Hepatocyte (in vitro differentiated cells): ENCODE measurements around the gene WIPF3. TPM values are rescaled to one million over a fixed set of nuclear protein-coding genes. Genes with fewer than 3 reads are reported as not detected.

Experiments
- DNase-seq: peaks from one replicate; pipeline ENCODE4 v3.0.0-alpha.2; 2016; ENCODE audit warnings: low spot score
- H2AFZ ChIP-seq: fragments of 200-600 bp; sonication (generic); 2 replicates; pipeline ENCODE4 v1.6.0; 2016; ENCODE audit warnings: antibody characterized with exemption, mild to moderate bottlenecking
- H3K27ac ChIP-seq: fragments of 200-600 bp; sonication (generic); 2 replicates; pipeline ENCODE4 v1.5.1; 2016; ENCODE audit warnings: mild to moderate bottlenecking
- H3K27me3 ChIP-seq: fragments of 200-600 bp; sonication (generic); 2 replicates; pipeline ENCODE4 v1.6.1; 2016
- H3K36me3 ChIP-seq: fragments of 200-600 bp; sonication (generic); replicated peaks from 2 replicates; pipeline ENCODE4 v1.5.1; 2016; ENCODE audit warnings: low read depth; ENCODE audit not compliant: insufficient read depth
- H3K4me1 ChIP-seq: fragments of 200-600 bp; sonication (generic); 2 replicates; pipeline ENCODE4 v1.5.1; 2016; ENCODE audit warnings: mild to moderate bottlenecking, moderate library complexity; ENCODE audit not compliant: insufficient read depth
- H3K4me2 ChIP-seq: fragments of 200-600 bp; sonication (generic); 2 replicates; pipeline ENCODE4 v1.6.0; 2016
- H3K4me3 ChIP-seq: fragments of 200-600 bp; sonication (generic); 2 replicates; pipeline ENCODE4 v1.5.1; 2016; ENCODE audit warnings: mild to moderate bottlenecking
- H3K79me2 ChIP-seq: fragments of 200-600 bp; sonication (generic); 2 replicates; pipeline ENCODE4 v1.6.0; 2017; ENCODE audit warnings: mild to moderate bottlenecking
- H3K9me2 ChIP-seq: fragments of 200-600 bp; sonication (generic); replicated peaks from 2 replicates; pipeline ENCODE4 v1.6.0; 2017; ENCODE audit warnings: mild to moderate bottlenecking; ENCODE audit not compliant: insufficient read depth
- H3K9me3 ChIP-seq: fragments of 200-600 bp; sonication (generic); 2 replicates; pipeline ENCODE4 v1.5.1; 2016; ENCODE audit warnings: low read depth, mild to moderate bottlenecking
- H4K20me1 ChIP-seq: fragments of 200-600 bp; sonication (generic); 2 replicates; pipeline ENCODE4 v1.6.0; 2016; ENCODE audit warnings: mild to moderate bottlenecking; ENCODE audit not compliant: insufficient read depth, poor library complexity, severe bottlenecking
- EZH2 ChIP-seq: fragments of 200-600 bp; sonication (generic); IDR thresholded peaks from 2 replicates; pipeline ENCODE4 v1.6.1; 2016; ENCODE audit warnings: antibody characterized with exemption, mild to moderate bottlenecking, borderline replicate concordance
- EZH2phosphoT487 ChIP-seq: fragments of 200-600 bp; sonication (generic); IDR thresholded peaks from one replicate; pipeline ENCODE4 v1.6.1; 2018; ENCODE audit warnings: antibody characterized with exemption, mild to moderate bottlenecking, low read depth, moderate library complexity; ENCODE audit not compliant: unreplicated experiment, severe bottlenecking
- WGBS: methylation state at CpG from one replicate; pipeline ENCODE4 v1.1.6; 2016; ENCODE audit warnings: low lambda C conversion rate; ENCODE audit errors: missing lambda C conversion rate; 5-methylcytosine and 5-hydroxymethylcytosine counted together
- polyA plus RNA-seq: library from polyadenylated mRNA; unstranded; fragments of >200 nt; fragmentation: Nextera tagmentation; extraction: Ambion mirVana; gene quantifications from 2 replicates; pipeline ENCODE4 v1.2.1, GENCODE V29; 2016
- total RNA-seq: library from RNA; depleted of rRNA; stranded (reverse); fragments of >200 nt; gene quantifications from 2 replicates; pipeline ENCODE4 v1.2.3, GENCODE V29; 2014
- TF ChIP-seq, protein P1 (sequence below): fragments of 200-600 bp; sonication (generic); IDR thresholded peaks from 2 replicates; pipeline ENCODE4 v1.5.1; 2016; ENCODE audit warnings: antibody characterized with exemption, mild to moderate bottlenecking; ENCODE audit not compliant: poor library complexity

Gene WIPF3
- total and polyA plus RNA-seq, 2 experiments from 2014 or later: 0.98 to 2.4 TPM

DNA sequence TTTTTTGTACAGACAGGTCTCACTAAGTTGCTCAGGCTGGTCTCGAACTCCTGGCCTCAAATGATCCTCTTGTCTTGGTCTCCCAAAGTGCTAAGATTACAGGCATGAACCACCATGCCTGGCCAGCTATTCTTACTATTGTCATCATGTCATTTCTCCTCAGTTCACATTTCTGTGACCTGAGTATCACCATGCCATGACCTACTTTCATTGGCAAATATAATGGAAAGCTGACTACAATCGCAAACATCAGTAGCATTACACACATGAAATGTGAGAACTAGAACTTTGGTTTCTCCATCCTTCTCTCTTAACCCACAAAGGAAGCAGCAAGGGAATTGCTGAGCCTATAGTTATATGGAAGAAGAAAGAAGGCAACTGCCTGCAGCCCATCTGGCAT lies 26.0 kb upstream of the WIPF3 start:
- no peak for TF ChIP-seq EZH2
- TF ChIP-seq, protein P1, sequence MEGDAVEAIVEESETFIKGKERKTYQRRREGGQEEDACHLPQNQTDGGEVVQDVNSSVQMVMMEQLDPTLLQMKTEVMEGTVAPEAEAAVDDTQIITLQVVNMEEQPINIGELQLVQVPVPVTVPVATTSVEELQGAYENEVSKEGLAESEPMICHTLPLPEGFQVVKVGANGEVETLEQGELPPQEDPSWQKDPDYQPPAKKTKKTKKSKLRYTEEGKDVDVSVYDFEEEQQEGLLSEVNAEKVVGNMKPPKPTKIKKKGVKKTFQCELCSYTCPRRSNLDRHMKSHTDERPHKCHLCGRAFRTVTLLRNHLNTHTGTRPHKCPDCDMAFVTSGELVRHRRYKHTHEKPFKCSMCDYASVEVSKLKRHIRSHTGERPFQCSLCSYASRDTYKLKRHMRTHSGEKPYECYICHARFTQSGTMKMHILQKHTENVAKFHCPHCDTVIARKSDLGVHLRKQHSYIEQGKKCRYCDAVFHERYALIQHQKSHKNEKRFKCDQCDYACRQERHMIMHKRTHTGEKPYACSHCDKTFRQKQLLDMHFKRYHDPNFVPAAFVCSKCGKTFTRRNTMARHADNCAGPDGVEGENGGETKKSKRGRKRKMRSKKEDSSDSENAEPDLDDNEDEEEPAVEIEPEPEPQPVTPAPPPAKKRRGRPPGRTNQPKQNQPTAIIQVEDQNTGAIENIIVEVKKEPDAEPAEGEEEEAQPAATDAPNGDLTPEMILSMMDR: no peak
- H3K4me3 ChIP-seq: no peak overlapping the region
- no peaks in the 10 kb centered on the region for H3K36me3 ChIP-seq
- H3K4me2 ChIP-seq: no peak overlapping the region
- no peak overlapping the region for H2AFZ ChIP-seq
- WGBS: 94% methylated on average over 2 of the region's 2 CpGs
- no peak overlapping the region for H3K27ac ChIP-seq
- no peaks in the 10 kb centered on the region for H4K20me1 ChIP-seq
- H3K9me2 ChIP-seq: no peaks in the 10 kb centered on the region
- H3K79me2 ChIP-seq: no peaks in the 10 kb centered on the region
- H3K27me3 ChIP-seq: peaks cover 5% of the 10 kb centered on the region
- no peaks in the 10 kb centered on the region for H3K4me1 ChIP-seq
- no peaks in the 10 kb centered on the region for H3K9me3 ChIP-seq
- DNase-seq: no peak

DNA sequence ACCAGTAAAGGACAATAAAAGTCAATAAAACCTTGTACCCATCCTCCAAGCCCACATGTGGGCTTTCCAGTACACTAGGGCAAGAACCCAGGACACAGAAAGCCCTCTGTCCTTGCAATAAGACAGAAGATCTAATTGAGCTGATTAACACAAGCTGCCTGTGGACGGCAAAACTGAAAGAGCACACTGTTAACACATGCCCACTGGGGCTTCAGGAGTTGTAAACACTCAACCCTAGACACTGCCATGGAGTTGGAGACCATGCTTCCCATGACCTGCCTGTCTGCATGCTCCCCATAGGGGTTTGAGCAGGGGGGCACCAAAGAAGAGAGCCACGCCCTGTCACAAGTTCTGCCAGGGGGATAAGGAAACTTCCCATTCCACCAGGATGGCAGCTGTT lies 22.6 kb upstream of the WIPF3 start:
- TF ChIP-seq EZH2 (no peak), EZH2phosphoT487 (no peak)
- TF ChIP-seq, protein P1: no peak
- Histone ChIP-seq H2AFZ (no peak overlapping the region), H3K9me3 (no peaks in the 10 kb centered on the region), H3K4me1 (no peaks in the 10 kb centered on the region), H3K9me2 (no peaks in the 10 kb centered on the region), H3K27me3 (peaks cover 4% of the 10 kb centered on the region), H3K27ac (no peak overlapping the region), H3K4me3 (no peak overlapping the region), H3K36me3 (no peaks in the 10 kb centered on the region), H4K20me1 (no peaks in the 10 kb centered on the region), H3K79me2 (no peaks in the 10 kb centered on the region), H3K4me2 (no peak overlapping the region)
- WGBS: 82% methylated on average over 2 of the region's 2 CpGs
- no peak for DNase-seq

DNA sequence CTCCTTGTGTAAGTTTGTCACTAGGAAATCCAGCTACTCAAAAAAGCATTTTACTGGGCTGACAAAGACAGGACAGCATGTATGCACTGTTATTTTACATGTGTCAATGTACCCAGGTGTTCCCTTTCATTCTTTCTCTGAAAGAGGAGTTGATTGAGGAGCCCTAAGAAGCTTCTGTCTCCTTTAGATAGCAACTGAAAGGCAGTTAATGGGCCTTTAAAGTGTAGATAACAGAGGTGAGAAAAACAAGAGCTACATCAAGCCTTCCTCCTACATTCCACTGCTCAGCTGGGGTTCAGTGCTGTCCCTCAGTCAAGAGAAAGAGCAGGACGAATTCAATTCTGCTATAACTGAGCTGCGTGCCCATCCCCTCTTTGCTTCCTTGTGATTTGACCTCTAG lies 12.8 kb upstream of the WIPF3 start:
- WGBS: 28% methylated on average over 2 of the region's 2 CpGs
- Histone ChIP-seq H3K27ac (no peak overlapping the region), H3K4me3 (no peak overlapping the region), H3K9me3 (no peaks in the 10 kb centered on the region), H3K4me2 (no peak overlapping the region), H3K27me3 (no peaks in the 10 kb centered on the region), H2AFZ (no peak overlapping the region), H3K4me1 (no peaks in the 10 kb centered on the region), H3K36me3 (no peaks in the 10 kb centered on the region), H3K79me2 (no peaks in the 10 kb centered on the region), H3K9me2 (no peaks in the 10 kb centered on the region), H4K20me1 (no peaks in the 10 kb centered on the region)
- no peak for TF ChIP-seq EZH2phosphoT487
- TF ChIP-seq, protein P1: no peak
- no peak for TF ChIP-seq EZH2
- no peak for DNase-seq
